HFF-Myc (cell line): ENCODE data around the gene PCDHGA12.
A peak's percentile ranks its signal among the peaks of the same experiment; 100 is the strongest.
"Not testable (repeated sequence)": the region's sequence is repeated elsewhere in the genome, so short reads cannot be mapped to it uniquely, and the experiment has no call there.

Source experiments
- DNase-seq: peaks from one replicate; pipeline ENCODE4 v3.0.0-alpha.2; 2011; ENCODE audit warnings: low read depth; ENCODE audit errors: extremely low read depth
- H3K4me3 ChIP-seq: replicated peaks from 2 replicates; pipeline ENCODE4 v1.5.1; 2011; ENCODE audit warnings: low read depth, mild to moderate bottlenecking, control low read depth, low read length
- TF ChIP-seq, protein P1 (sequence below): IDR thresholded peaks from 2 replicates; pipeline ENCODE4 v1.5.1; 2012; ENCODE audit warnings: mild to moderate bottlenecking, low read depth, low read length, control low read depth; ENCODE audit errors: missing control alignments

Gene PCDHGA12

GRCh38 chr5:141411575-141411974, 18.7 kb upstream of the PCDHGA12 start:
- DNase-seq: no peak
- no peak overlapping the region for H3K4me3 ChIP-seq
- TF ChIP-seq, protein P1, sequence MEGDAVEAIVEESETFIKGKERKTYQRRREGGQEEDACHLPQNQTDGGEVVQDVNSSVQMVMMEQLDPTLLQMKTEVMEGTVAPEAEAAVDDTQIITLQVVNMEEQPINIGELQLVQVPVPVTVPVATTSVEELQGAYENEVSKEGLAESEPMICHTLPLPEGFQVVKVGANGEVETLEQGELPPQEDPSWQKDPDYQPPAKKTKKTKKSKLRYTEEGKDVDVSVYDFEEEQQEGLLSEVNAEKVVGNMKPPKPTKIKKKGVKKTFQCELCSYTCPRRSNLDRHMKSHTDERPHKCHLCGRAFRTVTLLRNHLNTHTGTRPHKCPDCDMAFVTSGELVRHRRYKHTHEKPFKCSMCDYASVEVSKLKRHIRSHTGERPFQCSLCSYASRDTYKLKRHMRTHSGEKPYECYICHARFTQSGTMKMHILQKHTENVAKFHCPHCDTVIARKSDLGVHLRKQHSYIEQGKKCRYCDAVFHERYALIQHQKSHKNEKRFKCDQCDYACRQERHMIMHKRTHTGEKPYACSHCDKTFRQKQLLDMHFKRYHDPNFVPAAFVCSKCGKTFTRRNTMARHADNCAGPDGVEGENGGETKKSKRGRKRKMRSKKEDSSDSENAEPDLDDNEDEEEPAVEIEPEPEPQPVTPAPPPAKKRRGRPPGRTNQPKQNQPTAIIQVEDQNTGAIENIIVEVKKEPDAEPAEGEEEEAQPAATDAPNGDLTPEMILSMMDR: no peak

GRCh38 chr5:141412854-141413539, 17.3 kb upstream of the PCDHGA12 start, which contains the start of gene PCDHGA10:
TSS of gene PCDHGA10 (plus strand) at chr5:141412987. CDS start at chr5:141413176, 189 bp downstream.
- peak within 1 kb of the TSS; percentile 43 for H3K4me3 ChIP-seq
- TF ChIP-seq, protein P1: peak; percentile 62
- DNase-seq: no peak

GRCh38 chr5:141413540-141414069, 16.7 kb upstream of the PCDHGA12 start:
- no peak for DNase-seq
- TF ChIP-seq, protein P1: no peak
- peak overlapping the region; percentile 43 for H3K4me3 ChIP-seq

DNA sequence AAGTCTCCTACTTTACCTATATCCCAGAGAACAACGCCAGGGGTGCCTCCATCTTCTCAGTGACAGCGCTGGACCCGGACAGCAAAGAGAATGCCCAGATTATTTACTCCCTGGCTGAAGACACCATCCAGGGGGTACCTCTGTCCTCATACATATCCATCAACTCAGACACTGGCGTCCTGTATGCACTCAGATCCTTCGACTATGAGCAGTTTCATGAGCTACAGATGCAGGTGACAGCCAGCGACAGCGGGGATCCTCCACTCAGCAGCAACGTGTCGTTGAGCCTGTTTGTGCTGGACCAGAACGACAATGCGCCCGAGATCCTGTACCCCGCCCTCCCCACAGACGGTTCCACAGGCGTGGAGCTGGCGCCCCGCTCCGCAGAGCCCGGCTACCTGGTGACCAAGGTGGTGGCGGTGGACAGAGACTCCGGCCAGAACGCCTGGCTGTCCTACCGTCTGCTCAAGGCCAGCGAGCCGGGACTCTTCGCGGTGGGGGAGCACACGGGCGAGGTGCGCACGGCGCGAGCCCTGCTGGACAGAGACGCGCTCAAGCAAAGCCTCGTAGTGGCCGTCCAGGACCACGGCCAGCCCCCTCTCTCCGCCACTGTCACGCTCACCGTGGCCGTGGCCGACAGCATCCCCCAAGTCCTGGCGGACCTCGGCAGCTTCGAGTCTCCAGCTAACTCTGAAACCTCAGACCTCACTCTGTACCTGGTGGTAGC, 15.6 kb upstream of the PCDHGA12 start:
- H3K4me3 ChIP-seq, DNase-seq: not testable (repeated sequence)

DNA sequence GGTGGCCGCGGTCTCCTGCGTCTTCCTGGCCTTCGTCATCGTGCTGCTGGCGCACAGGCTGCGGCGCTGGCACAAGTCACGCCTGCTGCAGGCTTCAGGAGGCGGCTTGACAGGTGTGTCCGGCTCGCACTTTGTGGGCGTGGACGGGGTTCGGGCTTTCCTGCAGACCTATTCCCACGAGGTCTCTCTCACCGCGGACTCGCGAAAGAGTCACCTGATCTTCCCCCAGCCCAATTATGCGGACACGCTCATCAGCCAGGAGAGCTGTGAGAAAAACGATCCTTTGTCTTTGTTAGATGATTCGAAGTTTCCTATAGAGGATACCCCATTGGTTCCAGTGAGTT, 15.1 kb upstream of the PCDHGA12 start:
- H3K4me3 ChIP-seq, DNase-seq: not testable (repeated sequence)

GRCh38 chr5:141417494-141418172, 12.7 kb upstream of the PCDHGA12 start, which contains the start of gene PCDHGB7:
TSS of gene PCDHGB7 (plus strand) at chr5:141417677. CDS start at chr5:141417860, 183 bp downstream.
- peak within 1 kb of the TSS; percentile 38 for H3K4me3 ChIP-seq
- TF ChIP-seq, protein P1: peak; percentile 77
- not testable (repeated sequence) for DNase-seq

GRCh38 chr5:141419074-141419880, 11.0 kb upstream of the PCDHGA12 start:
- TF ChIP-seq, protein P1: no peak
- no peak overlapping the region for H3K4me3 ChIP-seq
- DNase-seq: no peak
